Erythroblast (primary cell): ENCODE data around the gene LRP2.
"Not testable (repeated sequence)": the region's sequence is repeated elsewhere in the genome, so short reads cannot be mapped to it uniquely, and the experiment has no call there.

Source experiments
- DNase-seq, 2 experiments: peaks; one replicate each; lab custom pipeline; 2025; lab: John Stamatoyannopoulos, UW
- GATA1 ChIP-seq: IDR thresholded peaks from 2 replicates; pipeline ENCODE4 v1.6.1; 2011; ENCODE audit warnings: low read depth, mild to moderate bottlenecking, control low read depth, low read length, moderate library complexity
- POLR2A ChIP-seq: IDR thresholded peaks from 2 replicates; pipeline ENCODE4 v1.6.1; 2011; ENCODE audit warnings: mild to moderate bottlenecking, low read length

LRP2 gene

GRCh38 chr2:169362118-169362893 is at the start of gene LRP2:
Gene LRP2, minus strand, starts transcription at chr2:169362534. Its CDS starts 135 bp downstream, at chr2:169362399.
- TF ChIP-seq POLR2A (no peak), GATA1 (no peak)
- peak; percentile 30 to 41 for DNase-seq

- no peak for TF ChIP-seq GATA1
- no peak for TF ChIP-seq POLR2A
- no peak for DNase-seq
These were observed 44.6 kb upstream of the LRP2 start for GRCh38 chr2:169406891-169407290.

- not testable (repeated sequence) for DNase-seq
These were observed 37.2 kb upstream of the LRP2 start for GRCh38 chr2:169399491-169399890.

- DNase-seq = peak in 1 of 2 experiments; percentile 4
- TF ChIP-seq POLR2A = no peak
- no peak for TF ChIP-seq GATA1
These were observed 35.4 kb upstream of the LRP2 start for GRCh38 chr2:169397697-169398096.

- TF ChIP-seq POLR2A = no peak
- DNase-seq = no peak
These were observed 33.6 kb upstream of the LRP2 start for GRCh38 chr2:169395821-169396374.

- DNase-seq = no peak
- no peak for TF ChIP-seq POLR2A
- TF ChIP-seq GATA1 = no peak
These were observed 30.8 kb upstream of the LRP2 start for GRCh38 chr2:169393068-169393590.

- no peak for TF ChIP-seq GATA1
- no peak for TF ChIP-seq POLR2A
- no peak for DNase-seq
These were observed 28.9 kb upstream of the LRP2 start for GRCh38 chr2:169391236-169391635.

- TF ChIP-seq POLR2A (no peak), GATA1 (no peak)
- DNase-seq = no peak
These were observed 25.8 kb upstream of the LRP2 start for GRCh38 chr2:169388161-169388560.

- DNase-seq = no peak
- TF ChIP-seq GATA1 (no peak), POLR2A (no peak)
These were observed 24.4 kb upstream of the LRP2 start for GRCh38 chr2:169386722-169387121.

- TF ChIP-seq GATA1 (no peak), POLR2A (no peak)
- no peak for DNase-seq
These were observed 22.5 kb upstream of the LRP2 start for GRCh38 chr2:169384816-169385215.

- DNase-seq = no peak
- TF ChIP-seq GATA1 = no peak
- TF ChIP-seq POLR2A = no peak
These were observed 10.2 kb upstream of the LRP2 start for GRCh38 chr2:169372561-169372960.

- DNase-seq = no peak
- no peak for TF ChIP-seq GATA1
- no peak for TF ChIP-seq POLR2A
These were observed 3.7 kb upstream of the LRP2 start for GRCh38 chr2:169366066-169366465.

GRCh38 chr2:169365029-169365480 is 2.7 kb upstream of the LRP2 start:
- TF ChIP-seq POLR2A = no peak
- TF ChIP-seq GATA1 = no peak
- DNase-seq = peak; percentile 28 to 30

GRCh38 chr2:169363560-169364150 is 1.3 kb upstream of the LRP2 start:
- peak; percentile 56 to 65 for DNase-seq
- TF ChIP-seq GATA1 = no peak
- TF ChIP-seq POLR2A = no peak
